Progenitor cell of endocrine pancreas (in vitro differentiated cells): Measurements from ENCODE around the gene TANC1. TPM values are rescaled to one million over a fixed set of nuclear protein-coding genes. Genes with fewer than 3 reads are reported as not detected.

Source experiments
- DNase-seq: peaks from one replicate; pipeline ENCODE4 v3.0.0; 2021; ENCODE audit warnings: low spot score; ENCODE audit not compliant: unreplicated experiment
- H3K27ac Mint-ChIP-seq: 2 replicates; pipeline ENCODE4 v1.8.0; 2021; ENCODE audit warnings: mild to moderate bottlenecking, moderate library complexity, mixed read lengths
- H3K27me3 Mint-ChIP-seq: 2 replicates; pipeline ENCODE4 v1.8.0; 2021; ENCODE audit warnings: mixed read lengths
- H3K36me3 Mint-ChIP-seq: 2 replicates; pipeline ENCODE4 v1.8.0; 2022; ENCODE audit warnings: mixed read lengths; ENCODE audit not compliant: insufficient read depth
- H3K4me1 Mint-ChIP-seq: 2 replicates; pipeline ENCODE4 v1.8.0; 2021; ENCODE audit warnings: low read depth, mixed read lengths
- H3K4me3 Mint-ChIP-seq: 2 replicates; pipeline ENCODE4 v1.8.0; 2021; ENCODE audit warnings: low read depth, mild to moderate bottlenecking, moderate library complexity, mixed read lengths
- H3K9me3 Mint-ChIP-seq: 2 replicates; pipeline ENCODE4 v1.8.0; 2021; ENCODE audit warnings: low read depth, mixed read lengths
- CTCF ChIP-seq: fragments of 200-600 bp; sonication (generic); IDR thresholded peaks from one replicate; pipeline ENCODE4 v1.5.0; 2021; ENCODE audit warnings: antibody characterized with exemption, mild to moderate bottlenecking; ENCODE audit not compliant: unreplicated experiment
- total RNA-seq: library from RNA; stranded (reverse); gene quantifications from 2 replicates; pipeline ENCODE4 v1.2.1, GENCODE V29; 2021

The TANC1 gene
- total RNA-seq, 1 donor from 2014 or later = 29.8 TPM

GRCh38 chr2:159204381-159205144 lies 236.1 kb downstream of the TANC1 start:
- no peaks in the 10 kb centered on the region for H3K9me3 Mint-ChIP-seq
- no peak overlapping the region for H3K27ac Mint-ChIP-seq
- H3K4me3 Mint-ChIP-seq = no peak overlapping the region
- peaks cover 12% of the 10 kb centered on the region for H3K4me1 Mint-ChIP-seq
- no peak for DNase-seq
- H3K36me3 Mint-ChIP-seq = peaks cover 7% of the 10 kb centered on the region
- no peak for TF ChIP-seq CTCF
- no peaks in the 10 kb centered on the region for H3K27me3 Mint-ChIP-seq

- Mint-ChIP-seq H3K4me1 (peaks cover 18% of the 10 kb centered on the region), H3K36me3 (peaks cover 4% of the 10 kb centered on the region), H3K4me3 (no peak overlapping the region), H3K9me3 (no peaks in the 10 kb centered on the region), H3K27me3 (no peaks in the 10 kb centered on the region), H3K27ac (no peak overlapping the region)
- TF ChIP-seq CTCF = no peak
- DNase-seq = no peak
Measured at GRCh38 chr2:159206736-159207380, 238.4 kb downstream of the TANC1 start.

- DNase-seq = no peak
- H3K27me3 Mint-ChIP-seq = no peaks in the 10 kb centered on the region
- H3K36me3 Mint-ChIP-seq = peaks cover 8% of the 10 kb centered on the region
- no peak for TF ChIP-seq CTCF
- H3K9me3 Mint-ChIP-seq = no peaks in the 10 kb centered on the region
- H3K4me1 Mint-ChIP-seq = peaks cover 19% of the 10 kb centered on the region
- H3K4me3 Mint-ChIP-seq = no peak overlapping the region
- H3K27ac Mint-ChIP-seq = no peak overlapping the region
Measured at GRCh38 chr2:159208438-159208837, 240.0 kb downstream of the TANC1 start.

- peaks cover 8% of the 10 kb centered on the region for H3K36me3 Mint-ChIP-seq
- H3K27ac Mint-ChIP-seq = peak overlapping the region; percentile 84
- H3K4me3 Mint-ChIP-seq = no peak overlapping the region
- no peaks in the 10 kb centered on the region for H3K27me3 Mint-ChIP-seq
- H3K4me1 Mint-ChIP-seq = peaks cover 19% of the 10 kb centered on the region
- no peak for DNase-seq
- no peaks in the 10 kb centered on the region for H3K9me3 Mint-ChIP-seq
- no peak for TF ChIP-seq CTCF
Measured at GRCh38 chr2:159209341-159210306, 241.2 kb downstream of the TANC1 start.
